HG03457 (cell line): ENCODE results near the gene BACH1.

Experiments used
- ATAC-seq: cut with Tn5 transposase; IDR thresholded peaks from one replicate; pipeline ENCODE4 v1.9.1; 2021; ENCODE audit warnings: moderate number of reproducible peaks; ENCODE audit not compliant: unreplicated experiment

BACH1 gene

DNA sequence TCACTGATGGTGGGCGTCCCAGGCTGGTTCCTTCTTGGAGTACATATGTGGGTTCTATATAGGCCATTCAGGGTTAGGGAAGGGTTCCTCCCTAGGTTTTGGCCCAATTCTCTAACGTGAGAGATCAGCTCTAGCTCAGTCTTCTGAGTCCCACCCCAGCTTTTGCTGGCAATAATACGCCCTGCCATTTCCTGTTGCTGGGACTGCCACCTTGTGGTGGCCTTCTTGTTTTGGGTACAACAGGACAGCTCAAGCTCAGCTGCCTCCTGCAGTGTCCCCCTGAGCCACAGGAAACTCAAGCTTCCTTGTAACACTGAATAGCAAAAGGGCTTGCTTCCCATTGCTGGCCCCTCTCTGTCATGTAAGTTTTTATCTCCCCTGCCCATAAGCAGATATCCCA is 77.8 kb downstream of the BACH1 start:
- no peak for ATAC-seq

GRCh38 chr21:29377266-29377665 is 78.5 kb downstream of the BACH1 start:
- no peak for ATAC-seq

DNA sequence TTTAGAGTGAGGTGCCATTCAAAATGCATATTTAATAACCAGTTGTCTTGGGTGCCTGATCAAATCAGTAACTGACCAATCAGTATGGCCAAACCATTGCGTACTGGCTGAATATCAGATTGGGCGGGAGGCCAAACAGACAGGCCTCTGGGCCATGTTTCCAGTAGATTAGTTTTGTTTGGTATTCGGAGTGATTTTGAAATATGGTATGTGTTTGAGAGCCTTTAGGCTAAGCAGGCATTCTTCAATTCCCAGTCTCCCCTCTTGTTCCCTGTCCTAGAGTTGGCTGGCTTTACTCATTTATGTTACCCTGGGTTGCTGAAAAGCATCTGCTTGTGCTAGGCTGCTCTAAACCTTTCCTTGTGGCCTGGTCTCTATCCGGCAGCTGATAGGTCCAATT is 80.1 kb downstream of the BACH1 start:
- ATAC-seq: no peak

- no peak for ATAC-seq
These were observed 80.9 kb downstream of the BACH1 start for GRCh38 chr21:29379517-29380054.

DNA sequence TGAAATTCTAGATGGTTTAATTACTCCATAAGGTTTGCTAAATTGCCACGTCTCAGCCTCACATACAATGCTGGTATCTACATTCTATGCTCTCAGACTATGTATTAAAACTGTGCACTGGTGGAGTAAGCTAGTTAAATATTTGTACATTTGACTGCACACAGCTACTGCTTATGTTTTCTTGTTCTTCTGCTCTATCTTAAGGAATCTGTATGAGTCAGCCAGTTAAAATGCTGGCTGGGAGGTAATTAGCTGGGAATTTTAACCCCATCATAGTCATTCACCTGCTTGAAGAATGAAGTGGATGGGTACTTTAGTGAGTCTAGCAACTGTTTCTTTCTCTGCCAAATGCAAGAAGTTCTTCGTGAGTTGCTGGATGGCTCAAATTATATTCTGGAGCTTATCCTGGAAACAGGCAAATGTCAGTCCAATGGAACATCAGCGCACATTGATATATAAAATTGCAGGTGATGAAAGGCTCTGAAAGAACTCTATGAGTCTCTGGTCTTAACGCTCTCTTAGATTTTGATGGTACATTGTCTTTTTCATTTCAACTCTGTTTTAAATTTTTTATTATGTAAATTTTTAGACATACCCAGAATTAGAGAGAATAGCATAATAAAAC is 83.4 kb downstream of the BACH1 start:
- no peak for ATAC-seq

- ATAC-seq: no peak
These were observed 86.1 kb downstream of the BACH1 start for GRCh38 chr21:29384683-29385359.

DNA sequence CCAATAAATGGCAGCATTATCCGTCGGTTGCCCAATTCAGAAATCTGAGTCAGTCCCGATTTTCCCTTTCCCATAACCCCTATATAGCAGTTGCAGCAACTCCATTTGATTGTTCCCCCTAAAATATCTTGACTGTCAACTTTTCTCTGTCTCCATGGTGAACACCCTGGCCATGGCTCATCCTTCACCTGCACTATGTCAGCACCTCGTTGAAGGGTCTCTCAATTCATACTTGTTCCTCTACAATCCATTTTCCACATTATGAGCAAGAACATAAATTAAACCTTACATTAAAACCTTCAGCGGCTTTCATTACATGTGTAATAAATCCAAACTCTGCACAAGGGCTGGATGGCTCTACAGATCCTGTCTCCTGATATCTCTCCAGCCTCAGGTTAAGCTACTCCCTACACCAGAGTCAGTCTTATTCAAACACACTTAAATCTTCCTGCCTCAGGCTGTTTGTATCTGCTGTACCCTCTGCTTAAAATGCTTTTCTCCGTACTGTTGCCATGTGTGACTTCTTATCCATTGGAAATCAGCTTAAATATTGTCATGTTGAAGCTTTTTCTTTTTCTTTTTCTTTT is 87.3 kb downstream of the BACH1 start:
- no peak for ATAC-seq

DNA sequence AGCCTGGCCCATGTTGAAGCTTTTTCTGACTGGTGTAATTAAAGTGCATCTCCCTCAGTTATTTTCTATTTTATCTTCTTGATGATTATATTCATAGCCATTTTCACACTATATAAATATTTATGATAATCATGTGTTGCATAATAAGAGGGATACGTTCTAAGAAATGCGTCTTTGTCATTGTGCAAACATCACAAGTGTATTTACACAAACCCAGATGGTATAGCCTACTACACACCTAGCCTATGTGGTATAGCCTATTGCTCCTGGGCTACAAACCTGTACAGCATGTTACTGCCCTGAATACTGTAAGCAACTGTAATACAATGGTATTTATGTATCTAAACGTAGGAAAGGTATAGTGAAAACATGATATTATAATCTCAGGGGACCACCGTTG is 88.1 kb downstream of the BACH1 start:
- no peak for ATAC-seq

DNA sequence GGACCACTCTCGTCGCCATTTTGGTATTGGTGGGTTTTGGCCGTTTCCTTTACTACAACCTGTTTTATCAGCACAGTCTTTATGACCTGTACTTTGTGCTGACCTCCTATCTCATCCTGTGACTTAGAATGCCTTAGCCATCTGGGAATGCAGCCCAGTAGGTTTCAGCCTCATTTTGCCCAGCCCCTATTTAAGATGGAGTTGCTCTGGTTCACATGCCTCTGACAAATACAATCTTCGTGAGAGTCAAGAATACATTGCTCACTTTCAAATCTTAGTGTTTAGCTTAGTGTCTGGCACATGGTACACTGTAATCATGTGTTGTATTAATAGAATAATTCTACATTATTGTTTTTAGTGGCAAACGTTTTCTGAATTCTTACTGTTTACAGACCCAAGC is 88.9 kb downstream of the BACH1 start:
- no peak for ATAC-seq

GRCh38 chr21:29389136-29389535 is 90.4 kb downstream of the BACH1 start:
- no peak for ATAC-seq

DNA sequence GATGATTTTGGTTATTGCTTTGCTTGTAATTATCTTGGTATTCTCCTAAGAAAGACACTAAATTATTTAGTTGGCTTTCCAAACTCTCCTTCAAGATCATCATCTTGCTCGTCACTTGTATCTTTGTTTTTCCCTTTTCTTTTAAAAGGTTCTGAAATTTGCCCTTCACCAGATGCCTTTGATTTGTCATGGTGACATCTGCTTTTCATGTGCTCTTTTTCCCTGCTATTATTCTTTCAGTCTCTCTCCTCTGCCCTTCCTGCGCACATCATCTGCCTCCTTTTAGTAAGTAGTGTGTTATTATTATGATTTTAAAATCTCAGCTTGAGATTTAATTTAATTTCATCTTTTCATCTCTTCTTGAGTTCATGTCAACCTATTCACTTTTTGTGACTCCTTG is 92.1 kb downstream of the BACH1 start:
- ATAC-seq: no peak

DNA sequence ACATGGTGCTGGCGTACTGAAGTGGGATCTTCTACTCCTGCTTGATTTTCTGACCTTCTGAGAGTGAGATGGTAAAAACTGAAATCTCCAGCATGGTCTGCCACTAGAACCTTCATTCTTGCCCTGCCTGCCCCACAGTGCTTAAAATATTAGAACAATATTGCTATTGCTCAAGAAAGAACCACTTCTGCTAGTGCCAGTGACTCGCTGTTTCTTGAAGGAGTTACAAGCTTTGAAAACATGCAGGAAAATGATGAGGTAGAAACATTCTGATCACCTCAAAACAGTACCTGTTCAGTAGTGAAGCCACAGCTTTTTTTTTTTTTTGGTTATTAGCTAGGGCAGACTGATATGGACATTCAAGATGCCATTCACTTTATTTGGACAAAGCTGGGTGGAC is 95.3 kb downstream of the BACH1 start:
- ATAC-seq: no peak
